HCT116 (cell line): ENCODE measurements around the gene GDPD3. TPM values are rescaled to one million over a fixed set of nuclear protein-coding genes. Genes with fewer than 3 reads are reported as not detected.

Experiments used
- ATAC-seq: fragments of 200-7000 bp; cut with Tn5 transposase; 2 replicates; pipeline ENCODE4 v1.9.1; 2020; ENCODE audit warnings: mild to moderate bottlenecking, moderate library complexity
- BruUV-seq: library from RNA; stranded (reverse); fragments of 400-500 nt; replicated peaks from 2 replicates; lab custom pipeline; 2021; lab: Mats Ljungman, UMichigan
- CTCF ChIA-PET: fragments of 300-600 bp; sonication (Branson Sonifier 250); formaldehyde crosslinking; loops from one replicate; lab custom pipeline; 2021; ENCODE audit warnings: antibody characterized with exemption; lab: Charles Lee
- POLR2A ChIA-PET: fragments of 300-600, 350-600 bp; sonication (Branson Sonifier 250); formaldehyde crosslinking; loops from one replicate; lab custom pipeline; 2021; ENCODE audit warnings: antibody characterized with exemption; lab: Charles Lee
- RAD21 ChIA-PET, 2 experiments: fragments of 300-600 bp; sonication (Branson Sonifier 250); formaldehyde crosslinking; loops; one replicate each; lab custom pipeline; 2023; ENCODE audit warnings: low total read pairs in 2 of 2; ENCODE audit not compliant: uncharacterized antibody in 2 of 2, unreplicated experiment in 2 of 2, low non-redundant PET in 1 of 2; lab: Charles Lee
- DNase-seq: peaks from one replicate; pipeline ENCODE4 v3.0.0-alpha.2; 2010; ENCODE audit warnings: low read depth, low spot score
- H2AFZ ChIP-seq: fragments of 200-600 bp; shearing (Covaris generic), sonication (generic); 2 replicates; pipeline ENCODE4 v1.6.1; 2017; ENCODE audit warnings: low read depth, mixed run types, mixed read lengths, antibody characterized with exemption, low read length; ENCODE audit not compliant: poor library complexity, severe bottlenecking
- H3K27ac ChIP-seq: 2 replicates; pipeline ENCODE4 v1.5.1; 2012; ENCODE audit warnings: low read depth, low read length
- H3K27me3 ChIP-seq: fragments of 200-600 bp; sonication (generic); 2 replicates; pipeline ENCODE4 v1.6.1; 2016; ENCODE audit warnings: mixed run types, low read length, mixed read lengths; ENCODE audit not compliant: insufficient read depth
- H3K36me3 ChIP-seq, 2 experiments: fragments of 200-500 bp in 1 of 2; fragments of 200-600 bp in 1 of 2; sonication (Bioruptor generic) in 1 of 2; sonication (generic) in 1 of 2; 2 replicates each; pipeline versions ENCODE4 v1.5.1 to v1.6.1; 2014 to 2016; ENCODE audit warnings: low read length in 2 of 2, inconsistent platforms in 1 of 2, mixed read lengths in 1 of 2, mixed run types in 1 of 2; ENCODE audit not compliant: insufficient read depth in 2 of 2, control insufficient read depth in 1 of 2
- H3K4me1 ChIP-seq, 2 experiments: fragments of 200-600 bp in 1 of 2; sonication (generic) in 1 of 2; 2 replicates each; pipeline versions ENCODE4 v1.5.1 to v1.6.1; 2012 to 2017; ENCODE audit warnings: low read length in 2 of 2, inconsistent platforms in 1 of 2, mild to moderate bottlenecking in 1 of 2, mixed read lengths in 1 of 2, mixed run types in 1 of 2, moderate library complexity in 1 of 2; ENCODE audit not compliant: insufficient read depth in 2 of 2, control insufficient read depth in 1 of 2
- H3K4me2 ChIP-seq: fragments of 200-600 bp; sonication (generic); 2 replicates; pipeline ENCODE4 v1.6.1; 2017; ENCODE audit warnings: mixed run types, low read length, mixed read lengths
- H3K4me3 ChIP-seq, 2 experiments: fragments of 200-600 bp in 1 of 2; sonication (generic) in 1 of 2; replicated peaks in 1 of 2; 2 replicates each; pipeline ENCODE4 v1.5.1; 2011 to 2016; ENCODE audit warnings: low read length in 2 of 2, control low read depth in 1 of 2, low read depth in 1 of 2, mild to moderate bottlenecking in 1 of 2, mixed read lengths in 1 of 2, mixed run types in 1 of 2
- H3K79me2 ChIP-seq: fragments of 200-600 bp; sonication (generic); 2 replicates; pipeline ENCODE4 v1.6.1; 2017; ENCODE audit warnings: mild to moderate bottlenecking, mixed run types, low read length, moderate library complexity, mixed read lengths; ENCODE audit not compliant: insufficient read depth
- H3K9ac ChIP-seq: fragments of 200-600 bp; sonication (generic); 2 replicates; pipeline ENCODE4 v1.6.1; 2016; ENCODE audit warnings: low read length, mixed read lengths
- H3K9me2 ChIP-seq: fragments of 200-600 bp; sonication (generic), shearing (Covaris generic); 2 replicates; pipeline ENCODE4 v1.6.1; 2017; ENCODE audit warnings: mixed run types, mild to moderate bottlenecking, moderate library complexity; ENCODE audit not compliant: insufficient read depth
- H3K9me3 ChIP-seq, 2 experiments: fragments of 200-500 bp in 1 of 2; fragments of 200-600 bp in 1 of 2; sonication (Bioruptor generic) in 1 of 2; sonication (generic) in 1 of 2; 2 replicates each; pipeline ENCODE4 v1.6.1; 2014 to 2017; ENCODE audit warnings: low read length in 2 of 2, mixed read lengths in 2 of 2, inconsistent platforms in 1 of 2, low read depth in 1 of 2, mild to moderate bottlenecking in 1 of 2, mixed run types in 1 of 2, moderate library complexity in 1 of 2; ENCODE audit not compliant: control insufficient read depth in 1 of 2, insufficient read depth in 1 of 2
- H4K20me1 ChIP-seq: fragments of 200-600 bp; sonication (generic), shearing (Covaris generic); 2 replicates; pipeline ENCODE4 v1.6.1; 2017; ENCODE audit warnings: mixed run types, mild to moderate bottlenecking, moderate library complexity; ENCODE audit not compliant: insufficient read depth
- ATF3 ChIP-seq: IDR thresholded peaks from 2 replicates; pipeline ENCODE4 v1.6.1; 2012
- CBX3 ChIP-seq: IDR thresholded peaks from 2 replicates; pipeline ENCODE4 v1.6.1; 2012; ENCODE audit warnings: low read depth
- CEBPB ChIP-seq: IDR thresholded peaks from 2 replicates; pipeline ENCODE4 v1.6.1; 2012; ENCODE audit warnings: low read depth
- EGR1 ChIP-seq: IDR thresholded peaks from 2 replicates; pipeline ENCODE4 v1.6.1; 2012; ENCODE audit warnings: low read depth
- EZH2 ChIP-seq: fragments of 200-600 bp; sonication (generic); IDR thresholded peaks from 2 replicates; pipeline ENCODE4 v1.6.1; 2017; ENCODE audit warnings: antibody characterized with exemption, mixed run types
- EZH2phosphoT487 ChIP-seq: fragments of 200-600 bp; IDR thresholded peaks from 2 replicates; pipeline ENCODE4 v1.6.1; 2018; ENCODE audit warnings: antibody characterized with exemption, borderline replicate concordance
- JUND ChIP-seq: IDR thresholded peaks from 2 replicates; pipeline ENCODE4 v1.6.1; 2012
- MAX ChIP-seq: IDR thresholded peaks from 2 replicates; pipeline ENCODE4 v1.6.1; 2012
- POLR2AphosphoS5 ChIP-seq: IDR thresholded peaks from 2 replicates; pipeline ENCODE4 v1.6.1; 2011; ENCODE audit warnings: mild to moderate bottlenecking, low read depth, low read length, moderate library complexity
- RAD21 ChIP-seq: IDR thresholded peaks from 2 replicates; pipeline ENCODE4 v1.6.1; 2012; ENCODE audit warnings: low read depth, mild to moderate bottlenecking
- REST ChIP-seq: IDR thresholded peaks from 2 replicates; pipeline ENCODE4 v1.6.1; 2012; ENCODE audit warnings: low read depth
- SIN3A ChIP-seq: IDR thresholded peaks from 2 replicates; pipeline ENCODE4 v1.6.1; 2012; ENCODE audit warnings: low read depth
- SP1 ChIP-seq: IDR thresholded peaks from 2 replicates; pipeline ENCODE4 v1.6.1; 2012; ENCODE audit warnings: low read depth
- YY1 ChIP-seq: IDR thresholded peaks from 2 replicates; pipeline ENCODE4 v1.6.1; 2011; ENCODE audit warnings: low read length, low read depth, moderate library complexity, mild to moderate bottlenecking; ENCODE audit not compliant: insufficient replicate concordance; ENCODE audit errors: extremely low read depth
- ZBTB33 ChIP-seq: IDR thresholded peaks from 2 replicates; pipeline ENCODE4 v1.6.1; 2011; ENCODE audit warnings: mild to moderate bottlenecking, low read length, moderate library complexity; ENCODE audit not compliant: insufficient replicate concordance; ENCODE audit errors: extremely low read depth
- ZFX ChIP-seq: fragments of 450-650 bp; IDR thresholded peaks from 2 replicates; pipeline ENCODE4 v1.6.1; 2017
- intact Hi-C: fragments of 100-400 bp; cut with micrococcal nuclease; formaldehyde crosslinking; loops from 2 replicates; pipeline ENCODE4 v1.10.0; 2022
- total RNA-seq: library from RNA; stranded (reverse); gene quantifications from one replicate; pipeline ENCODE4 v1.2.1, GENCODE V29; 2021; ENCODE audit not compliant: unreplicated experiment

GDPD3 gene
- total RNA-seq, 1 experiment from 2014 or later = 7.0 TPM

GRCh38 chr16:30110661-30111060 is 2.7 kb downstream of the GDPD3 start:
- no peaks in the 10 kb centered on the region for H3K36me3 ChIP-seq
- H2AFZ ChIP-seq = no peak overlapping the region
- H3K4me1 ChIP-seq = peaks cover 15 to 43% of the 10 kb centered on the region in 2 experiments
- RAD21 ChIA-PET = no interaction called here
- no peaks in the 10 kb centered on the region for H3K27me3 ChIP-seq
- no peaks in the 10 kb centered on the region for H3K9me2 ChIP-seq
- no peaks in the 10 kb centered on the region for H4K20me1 ChIP-seq
- no peak overlapping the region for H3K27ac ChIP-seq
- H3K4me3 ChIP-seq = no peak overlapping the region
- DNase-seq (no peak), ATAC-seq (no peak)
- BruUV-seq = no TSS peak
- no peak for TF ChIP-seq JUND
- no peak for TF ChIP-seq CEBPB
- no peak for TF ChIP-seq RAD21
- no peak for TF ChIP-seq SP1
- no peak for TF ChIP-seq CBX3
- no peak for TF ChIP-seq MAX
- no peak for TF ChIP-seq ZFX
- no peak for TF ChIP-seq SIN3A
- no peak for TF ChIP-seq ZBTB33
- TF ChIP-seq POLR2AphosphoS5 = no peak
- TF ChIP-seq EZH2phosphoT487 = no peak
- TF ChIP-seq EZH2 = no peak
- no peak for TF ChIP-seq EGR1
- TF ChIP-seq YY1 = no peak
- TF ChIP-seq REST = no peak
- no peak for TF ChIP-seq ATF3
- H3K9ac ChIP-seq = no peak overlapping the region
- intact Hi-C loops = no loop called here
- no peaks in the 10 kb centered on the region for H3K9me3 ChIP-seq
- H3K79me2 ChIP-seq = no peaks in the 10 kb centered on the region
- CTCF ChIA-PET = interaction anchor here (3.8 kb wide), 1 partner anchor 18 kb away, joined by 48 read pairs; the partner anchor contains the start of gene TBX6
- H3K4me2 ChIP-seq = no peak overlapping the region
- POLR2A ChIA-PET = no interaction called here
